Dedifferentiated amniotic fluid mesenchymal stem cell (primary cell): ENCODE measurements around the gene STT3A.
"Not testable (repeated sequence)": the region's sequence is repeated elsewhere in the genome, so short reads cannot be mapped to it uniquely, and the experiment has no call there.

ENCODE experiments used
- DNase-seq: peaks from one replicate; pipeline ENCODE4 v3.0.0-alpha.2; 2016; ENCODE audit errors: extremely low spot score

Gene STT3A

GRCh38 chr11:125592305-125593113, at the start of gene STT3A:
Gene STT3A (plus strand): TSS chr11:125592852. CDS start chr11:125595916, 3,064 bp downstream.
- peak; percentile 100 for DNase-seq

GRCh38 chr11:125550780-125551179, 41.9 kb upstream of the STT3A start:
- DNase-seq: no peak

GRCh38 chr11:125551835-125552342, 40.8 kb upstream of the STT3A start:
- no peak for DNase-seq

- DNase-seq: no peak
Observed at GRCh38 chr11:125552927-125553326, 39.7 kb upstream of the STT3A start.

GRCh38 chr11:125553357-125553756, 39.3 kb upstream of the STT3A start:
- DNase-seq: no peak

- DNase-seq: no peak
Observed at GRCh38 chr11:125554038-125554437, 38.6 kb upstream of the STT3A start.

- no peak for DNase-seq
Observed at GRCh38 chr11:125559888-125560287, 32.8 kb upstream of the STT3A start.

- DNase-seq: no peak
Observed at GRCh38 chr11:125561924-125562323, 30.7 kb upstream of the STT3A start.

- no peak for DNase-seq
Observed at GRCh38 chr11:125562430-125562829, 30.2 kb upstream of the STT3A start.

- no peak for DNase-seq
Observed at GRCh38 chr11:125564357-125564756, 28.3 kb upstream of the STT3A start.

- no peak for DNase-seq
Observed at GRCh38 chr11:125566235-125566634, 26.4 kb upstream of the STT3A start.

- DNase-seq: peak; percentile 90
Observed at GRCh38 chr11:125568970-125569914, 23.4 kb upstream of the STT3A start, which contains the start of gene EI24. Gene EI24 (plus strand): TSS chr11:125569477. CDS start chr11:125572528, 3,051 bp downstream.

GRCh38 chr11:125569915-125570621, 22.6 kb upstream of the STT3A start:
- no peak for DNase-seq

GRCh38 chr11:125570952-125571351, 21.7 kb upstream of the STT3A start:
- DNase-seq: no peak

GRCh38 chr11:125572916-125573315, 19.7 kb upstream of the STT3A start:
- DNase-seq: no peak

- not testable (repeated sequence) for DNase-seq
Observed at GRCh38 chr11:125577181-125577580, 15.5 kb upstream of the STT3A start.

GRCh38 chr11:125578783-125579182, 13.9 kb upstream of the STT3A start:
- DNase-seq: no peak

- DNase-seq: no peak
Observed at GRCh38 chr11:125579811-125580210, 12.8 kb upstream of the STT3A start.

GRCh38 chr11:125583496-125583895, 9.2 kb upstream of the STT3A start:
- DNase-seq: no peak

GRCh38 chr11:125585487-125585886, 7.2 kb upstream of the STT3A start:
- no peak for DNase-seq

GRCh38 chr11:125586623-125587022, 6.0 kb upstream of the STT3A start:
- no peak for DNase-seq

GRCh38 chr11:125587480-125587879, 5.2 kb upstream of the STT3A start:
- no peak for DNase-seq
